Endothelial cell (in vitro differentiated cells): ENCODE measurements around the gene RAPGEF4. TPM values are rescaled to one million over a fixed set of nuclear protein-coding genes. Genes with fewer than 3 reads are reported as not detected.

Experiments used
- DNase-seq: peaks from one replicate; pipeline ENCODE4 v3.0.0; 2021; ENCODE audit warnings: low spot score
- H3K27ac Mint-ChIP-seq: one replicate; pipeline ENCODE4 v1.8.0; 2021; ENCODE audit warnings: mixed read lengths, inconsistent platforms; ENCODE audit not compliant: unreplicated experiment
- H3K27me3 Mint-ChIP-seq: one replicate; pipeline ENCODE4 v1.8.0; 2021; ENCODE audit warnings: mild to moderate bottlenecking, moderate library complexity, mixed read lengths, inconsistent platforms; ENCODE audit not compliant: unreplicated experiment
- H3K36me3 Mint-ChIP-seq: one replicate; pipeline ENCODE4 v1.8.0; 2021; ENCODE audit warnings: mild to moderate bottlenecking, low read depth, mixed read lengths, inconsistent platforms; ENCODE audit not compliant: unreplicated experiment
- H3K4me1 Mint-ChIP-seq: one replicate; pipeline ENCODE4 v1.8.0; 2021; ENCODE audit warnings: mild to moderate bottlenecking, mixed read lengths, inconsistent platforms; ENCODE audit not compliant: unreplicated experiment
- H3K4me3 Mint-ChIP-seq: one replicate; pipeline ENCODE4 v1.8.0; 2021; ENCODE audit warnings: mild to moderate bottlenecking, mixed read lengths, inconsistent platforms; ENCODE audit not compliant: unreplicated experiment
- H3K9me3 Mint-ChIP-seq: one replicate; pipeline ENCODE4 v1.8.0; 2021; ENCODE audit warnings: mixed read lengths, inconsistent platforms; ENCODE audit not compliant: unreplicated experiment
- total RNA-seq: library from RNA; stranded (reverse); fragmentation: NEBNext Ultra II Directional; extraction: Animal tissue kit (Norgen Biotek cat#: 25700); gene quantifications from one replicate; pipeline ENCODE4 v1.2.1, GENCODE V29; 2021; ENCODE audit not compliant: unreplicated experiment
- TF ChIP-seq, protein P1 (sequence below): fragments of 200-600 bp; sonication (generic); IDR thresholded peaks from one replicate; pipeline ENCODE4 v1.5.0; 2021; ENCODE audit warnings: antibody characterized with exemption; ENCODE audit not compliant: unreplicated experiment

Gene RAPGEF4
- total RNA-seq, 1 donor from 2014 or later, result 7.5 TPM

DNA sequence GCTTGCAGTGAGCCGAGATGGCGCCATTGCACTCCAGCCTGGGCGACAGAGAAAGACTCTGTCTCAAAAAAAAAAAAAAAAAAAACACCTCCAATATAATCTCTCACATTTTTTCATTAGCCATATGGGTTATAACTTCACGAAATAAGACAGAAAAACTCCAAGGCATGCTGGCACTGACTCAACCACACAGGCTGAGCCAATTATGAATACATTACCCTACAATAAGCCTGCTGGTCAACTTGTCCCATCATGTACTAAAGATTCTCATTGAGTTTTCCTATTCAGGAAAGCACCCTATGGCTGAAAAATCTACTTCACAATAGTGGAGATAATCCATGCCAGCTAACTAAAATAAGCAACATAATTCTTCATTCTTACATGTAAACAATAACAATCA, 327.2 kb downstream of the RAPGEF4 start:
- no peak for DNase-seq
- Mint-ChIP-seq H3K4me1 (no peaks in the 10 kb centered on the region), H3K36me3 (no peaks in the 10 kb centered on the region), H3K27me3 (no peaks in the 10 kb centered on the region), H3K27ac (no peak overlapping the region), H3K4me3 (no peak overlapping the region), H3K9me3 (no peaks in the 10 kb centered on the region)
- TF ChIP-seq, protein P1, sequence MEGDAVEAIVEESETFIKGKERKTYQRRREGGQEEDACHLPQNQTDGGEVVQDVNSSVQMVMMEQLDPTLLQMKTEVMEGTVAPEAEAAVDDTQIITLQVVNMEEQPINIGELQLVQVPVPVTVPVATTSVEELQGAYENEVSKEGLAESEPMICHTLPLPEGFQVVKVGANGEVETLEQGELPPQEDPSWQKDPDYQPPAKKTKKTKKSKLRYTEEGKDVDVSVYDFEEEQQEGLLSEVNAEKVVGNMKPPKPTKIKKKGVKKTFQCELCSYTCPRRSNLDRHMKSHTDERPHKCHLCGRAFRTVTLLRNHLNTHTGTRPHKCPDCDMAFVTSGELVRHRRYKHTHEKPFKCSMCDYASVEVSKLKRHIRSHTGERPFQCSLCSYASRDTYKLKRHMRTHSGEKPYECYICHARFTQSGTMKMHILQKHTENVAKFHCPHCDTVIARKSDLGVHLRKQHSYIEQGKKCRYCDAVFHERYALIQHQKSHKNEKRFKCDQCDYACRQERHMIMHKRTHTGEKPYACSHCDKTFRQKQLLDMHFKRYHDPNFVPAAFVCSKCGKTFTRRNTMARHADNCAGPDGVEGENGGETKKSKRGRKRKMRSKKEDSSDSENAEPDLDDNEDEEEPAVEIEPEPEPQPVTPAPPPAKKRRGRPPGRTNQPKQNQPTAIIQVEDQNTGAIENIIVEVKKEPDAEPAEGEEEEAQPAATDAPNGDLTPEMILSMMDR, result no peak

DNA sequence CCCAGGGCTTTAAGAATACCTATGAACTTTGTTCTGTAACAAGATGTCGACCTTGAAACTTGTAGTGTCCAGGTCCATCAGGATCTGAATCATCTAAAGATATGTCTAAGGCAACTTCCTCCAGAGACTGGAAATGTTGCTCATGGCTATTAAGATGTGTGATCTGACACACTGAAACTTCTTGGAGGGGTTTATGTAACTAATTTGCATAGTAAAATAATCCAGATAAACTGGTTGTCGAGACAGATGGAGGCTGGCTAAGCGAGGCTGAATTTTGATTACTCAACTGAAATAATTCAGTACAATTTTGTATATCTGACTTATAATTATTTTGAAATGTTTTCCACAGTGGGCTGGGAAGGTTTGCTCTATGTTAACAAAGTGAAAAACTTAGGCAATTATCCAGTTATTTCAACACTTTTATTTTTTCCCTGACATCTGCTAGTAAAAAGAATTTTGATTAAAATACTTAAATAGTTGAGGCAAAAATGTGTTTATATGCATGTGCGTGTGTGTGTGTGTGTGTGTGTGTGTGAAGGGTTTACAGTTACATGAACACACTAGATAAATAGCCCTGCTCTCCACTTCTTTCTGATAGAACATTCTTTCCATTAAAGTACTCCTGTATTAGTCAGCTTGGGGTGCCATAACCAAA, 328.6 kb downstream of the RAPGEF4 start:
- TF ChIP-seq, protein P1, result no peak
- Mint-ChIP-seq H3K27me3 (no peaks in the 10 kb centered on the region), H3K36me3 (no peaks in the 10 kb centered on the region), H3K9me3 (no peaks in the 10 kb centered on the region), H3K27ac (no peak overlapping the region), H3K4me1 (no peaks in the 10 kb centered on the region), H3K4me3 (no peak overlapping the region)
- no peak for DNase-seq

DNA sequence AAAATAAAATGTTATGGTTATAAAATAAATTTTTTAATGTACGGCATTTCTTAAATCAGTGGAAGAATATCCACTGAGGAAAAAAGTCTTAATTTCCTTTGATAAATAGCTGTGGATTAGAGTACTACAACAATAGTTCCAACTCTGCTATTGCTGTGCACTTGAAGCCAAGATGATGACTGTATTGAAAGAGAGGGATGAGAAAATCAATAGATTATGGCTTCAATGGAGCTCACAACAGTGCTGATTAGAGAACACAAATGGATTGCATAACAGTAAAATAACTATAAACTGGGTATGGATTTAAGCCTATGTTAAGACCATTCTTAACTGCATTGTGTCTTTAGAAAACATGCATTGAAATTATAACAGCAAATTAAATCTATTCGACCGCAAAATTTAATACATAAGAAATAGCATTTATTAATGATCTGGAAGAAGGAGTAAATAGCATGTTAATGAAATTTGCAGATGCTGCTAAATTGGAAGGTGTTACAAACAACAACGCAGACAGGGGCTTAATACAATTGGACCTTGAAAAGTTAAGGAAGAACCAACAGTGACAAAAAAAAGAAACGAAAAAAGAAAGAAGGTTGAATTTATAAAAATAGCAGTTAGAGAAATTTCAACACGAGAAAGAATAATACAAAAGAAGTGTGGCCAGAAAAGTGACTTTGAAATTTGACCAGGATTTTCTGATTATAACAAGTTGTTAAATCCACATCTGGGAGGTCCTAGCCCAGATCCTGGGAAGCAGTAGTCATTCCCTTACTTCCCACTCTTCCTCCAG, 331.4 kb downstream of the RAPGEF4 start:
- no peaks in the 10 kb centered on the region for H3K4me1 Mint-ChIP-seq

DNA sequence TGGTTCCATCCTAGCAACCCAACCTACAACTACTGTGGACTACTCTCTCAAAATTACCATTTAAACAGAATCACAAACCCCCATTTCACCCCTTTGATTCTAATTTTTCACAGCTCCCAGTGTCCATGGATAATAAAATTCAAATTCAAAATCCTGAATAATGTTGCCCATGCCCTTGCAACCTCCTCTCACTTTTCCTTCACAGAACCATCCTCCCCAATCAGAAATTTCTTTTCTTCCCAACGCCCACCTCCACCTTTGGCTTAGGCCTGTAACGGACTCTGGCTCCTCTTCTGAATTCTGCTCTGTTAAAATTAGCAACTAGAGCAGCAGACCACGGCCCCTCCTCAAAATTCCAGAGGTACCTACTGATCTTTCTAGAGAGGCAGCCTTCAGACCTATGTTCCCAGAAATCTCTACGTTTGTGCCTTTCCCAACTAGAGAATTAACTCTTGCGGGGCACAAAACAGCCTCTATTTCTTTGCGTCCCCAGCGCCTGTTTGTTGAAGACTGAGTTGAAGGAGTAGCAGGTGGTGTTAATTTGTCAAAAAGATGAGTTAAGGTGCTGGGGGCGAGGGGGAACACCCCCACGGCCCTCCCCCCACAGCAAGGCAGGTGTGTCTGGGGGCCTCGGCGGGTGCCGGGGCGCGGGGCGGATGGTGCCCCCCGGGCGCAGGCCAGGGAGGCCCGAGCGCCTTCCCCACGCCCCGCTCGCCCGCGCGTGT, 339.6 kb downstream of the RAPGEF4 start:
- peaks cover 2% of the 10 kb centered on the region for H3K27me3 Mint-ChIP-seq

More for the DNA sequence above, 331.4 kb downstream of the RAPGEF4 start:
- Mint-ChIP-seq H3K9me3 (no peaks in the 10 kb centered on the region), H3K27me3 (no peaks in the 10 kb centered on the region), H3K4me3 (no peak overlapping the region), H3K27ac (no peak overlapping the region), H3K36me3 (no peaks in the 10 kb centered on the region)
- TF ChIP-seq, protein P1, result no peak
- DNase-seq, result no peak

More for the DNA sequence above, 339.6 kb downstream of the RAPGEF4 start:
- Mint-ChIP-seq H3K4me1 (peaks cover 10% of the 10 kb centered on the region), H3K4me3 (peak overlapping the region; percentile 93), H3K36me3 (no peaks in the 10 kb centered on the region), H3K9me3 (no peaks in the 10 kb centered on the region), H3K27ac (peak overlapping the region; percentile 33)
- TF ChIP-seq, protein P1, result no peak
- DNase-seq, result peak; percentile 4
